Measurements from ENCODE around the gene NOS3. TPM values are rescaled to one million over a fixed set of nuclear protein-coding genes. Genes with fewer than 3 reads are reported as not detected.
A peak's percentile ranks its signal among the peaks of the same experiment; 100 is the strongest.

NOS3 gene
- total RNA-seq, 1 donor from 2014 or later, result 0.22 TPM

DNA sequence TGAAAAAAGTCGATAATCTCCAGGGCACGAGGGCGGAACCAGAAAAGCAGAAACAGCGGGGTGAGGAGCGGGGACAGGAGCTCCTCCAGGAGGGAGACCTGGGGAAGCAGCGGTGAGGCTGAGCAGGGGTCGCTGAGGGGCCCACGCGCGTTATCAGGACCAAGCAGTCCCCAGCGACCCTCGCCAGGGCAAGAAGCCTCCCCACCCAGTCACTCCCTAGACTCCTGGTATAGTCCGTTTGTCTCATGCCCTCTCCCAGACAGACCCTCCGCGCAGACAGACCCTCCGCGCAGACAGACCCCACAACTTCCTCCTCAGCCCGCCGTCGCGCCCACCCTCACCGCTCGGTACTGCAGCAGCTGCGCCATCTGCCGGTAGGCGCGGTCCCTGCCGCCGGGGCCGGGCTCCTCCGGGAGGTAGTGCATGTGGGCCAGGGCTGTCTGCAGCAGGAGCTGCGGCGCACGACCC is 27.2 kb downstream of the NOS3 start:
- no peak overlapping the region for H3K27ac Mint-ChIP-seq
- peaks cover 45% of the 10 kb centered on the region for H3K4me1 Mint-ChIP-seq
- H3K36me3 Mint-ChIP-seq (ENCODE audit: low read depth), result no peaks in the 10 kb centered on the region
- no peaks in the 10 kb centered on the region for H3K9me3 Mint-ChIP-seq
- peak; percentile 83 for DNase-seq
- H3K27me3 Mint-ChIP-seq, result peaks cover 32% of the 10 kb centered on the region
- ATAC-seq (ENCODE audit: low read depth), result peak; percentile 72
- intact Hi-C loops (cut with micrococcal nuclease), result loop anchor here (1.0 to 2.0 kb wide), 7 partner anchors 10 to 120 kb away; partner anchors contain the start of genes ABCB8, FASTK and SLC4A2
- TF ChIP-seq, protein P1, sequence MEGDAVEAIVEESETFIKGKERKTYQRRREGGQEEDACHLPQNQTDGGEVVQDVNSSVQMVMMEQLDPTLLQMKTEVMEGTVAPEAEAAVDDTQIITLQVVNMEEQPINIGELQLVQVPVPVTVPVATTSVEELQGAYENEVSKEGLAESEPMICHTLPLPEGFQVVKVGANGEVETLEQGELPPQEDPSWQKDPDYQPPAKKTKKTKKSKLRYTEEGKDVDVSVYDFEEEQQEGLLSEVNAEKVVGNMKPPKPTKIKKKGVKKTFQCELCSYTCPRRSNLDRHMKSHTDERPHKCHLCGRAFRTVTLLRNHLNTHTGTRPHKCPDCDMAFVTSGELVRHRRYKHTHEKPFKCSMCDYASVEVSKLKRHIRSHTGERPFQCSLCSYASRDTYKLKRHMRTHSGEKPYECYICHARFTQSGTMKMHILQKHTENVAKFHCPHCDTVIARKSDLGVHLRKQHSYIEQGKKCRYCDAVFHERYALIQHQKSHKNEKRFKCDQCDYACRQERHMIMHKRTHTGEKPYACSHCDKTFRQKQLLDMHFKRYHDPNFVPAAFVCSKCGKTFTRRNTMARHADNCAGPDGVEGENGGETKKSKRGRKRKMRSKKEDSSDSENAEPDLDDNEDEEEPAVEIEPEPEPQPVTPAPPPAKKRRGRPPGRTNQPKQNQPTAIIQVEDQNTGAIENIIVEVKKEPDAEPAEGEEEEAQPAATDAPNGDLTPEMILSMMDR (IDR thresholded peaks at IDR 0.05), result peak; percentile 78
- CTCF ChIA-PET, result interaction anchor here (1.1 to 4.2 kb wide), 9 partner anchors 9 to 120 kb away, joined by 3 to 25 read pairs (median 5); partner anchors contain the start of gene ABCB8
- H3K4me3 Mint-ChIP-seq, result peak overlapping the region; percentile 85
- POLR2A ChIA-PET, result interaction anchor here (1.4 to 2.1 kb wide), 2 partner anchors 10 to 14 kb away, joined by 4 to 21 read pairs; partner anchors contain the start of gene ABCB8

DNA sequence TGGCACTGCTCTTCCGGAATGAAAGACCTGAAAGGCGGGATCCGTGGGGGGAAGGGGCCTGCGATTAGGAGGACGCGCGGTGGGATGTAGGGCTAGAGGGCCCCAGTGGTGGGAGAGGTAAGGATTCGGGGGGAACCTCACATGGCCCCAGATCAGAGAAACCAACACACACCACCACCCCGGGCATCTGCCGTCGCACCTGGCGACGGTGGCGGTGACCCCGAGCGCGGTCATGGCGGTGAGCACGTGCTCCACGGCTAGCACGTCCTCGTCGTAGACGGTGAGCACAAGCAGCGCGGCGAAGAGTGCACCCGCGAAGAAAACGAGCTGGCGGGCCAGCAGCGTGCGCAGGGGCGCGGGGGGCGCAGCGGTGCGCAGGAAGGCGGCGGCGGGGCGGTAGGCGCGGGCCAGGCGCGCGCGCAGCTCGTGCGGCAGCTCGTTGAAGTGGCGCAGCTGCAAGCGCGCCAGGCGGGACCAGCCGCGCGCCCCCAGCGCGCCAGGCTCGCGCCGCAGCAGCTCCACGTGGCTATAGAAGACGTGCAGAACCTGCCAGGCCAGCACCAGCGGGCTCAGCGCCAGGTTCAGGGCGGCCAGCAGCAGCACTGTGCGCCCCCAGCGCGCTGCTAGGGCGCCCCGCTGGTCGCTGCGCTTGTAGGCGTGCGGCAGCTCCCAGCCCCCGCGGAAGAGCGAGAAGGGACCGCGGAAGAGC is 27.8 kb downstream of the NOS3 start:
- Mint-ChIP-seq H3K36me3 (ENCODE audit: low read depth) (no peaks in the 10 kb centered on the region), H3K27me3 (peaks cover 35% of the 10 kb centered on the region), H3K27ac (no peak overlapping the region), H3K4me1 (peaks cover 44% of the 10 kb centered on the region), H3K9me3 (no peaks in the 10 kb centered on the region), H3K4me3 (peak overlapping the region; percentile 85)
- intact Hi-C loops (cut with micrococcal nuclease), result loop anchor here (1.0 to 2.0 kb wide), 7 partner anchors 10 to 120 kb away; partner anchors contain the start of genes ABCB8, FASTK and SLC4A2
- ChIA-PET POLR2A (interaction anchor here (0.8 to 2.1 kb wide), 3 partner anchors 10 to 44 kb away, joined by 4 to 21 read pairs (median 4); partner anchors contain the start of gene ABCB8), CTCF (interaction anchor here (0.9 to 4.2 kb wide), 10 partner anchors 8 to 121 kb away, joined by 3 to 25 read pairs (median 4); partner anchors contain the start of gene ABCB8)
- DNase-seq (peak; percentile 36), ATAC-seq (ENCODE audit: low read depth) (peak; percentile 20)
- TF ChIP-seq, protein P1 (IDR thresholded peaks at IDR 0.05), result peak; percentile 7

DNA sequence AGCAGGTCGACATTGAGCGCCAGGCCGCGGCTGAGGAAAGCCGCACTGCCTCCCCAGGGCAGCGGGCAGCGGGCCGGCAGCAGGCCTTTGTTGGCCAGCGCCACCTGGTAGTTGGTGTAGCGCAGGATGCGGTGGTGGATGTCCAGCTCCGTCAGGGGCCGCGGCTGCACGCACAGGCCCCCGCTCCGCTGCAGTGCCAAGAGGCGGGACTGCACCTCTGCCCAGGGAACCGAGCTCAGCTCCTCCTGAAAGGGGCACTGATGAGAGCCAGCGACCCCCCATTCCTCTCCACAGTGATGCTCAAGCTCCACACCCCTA is 28.3 kb downstream of the NOS3 start:
- Mint-ChIP-seq H3K4me3 (peak overlapping the region; percentile 41), H3K4me1 (peaks cover 39% of the 10 kb centered on the region), H3K27ac (no peak overlapping the region), H3K27me3 (peaks cover 35% of the 10 kb centered on the region), H3K9me3 (no peaks in the 10 kb centered on the region), H3K36me3 (ENCODE audit: low read depth) (no peaks in the 10 kb centered on the region)
- ChIA-PET CTCF (interaction anchor here (0.9 to 4.2 kb wide), 8 partner anchors 8 to 121 kb away, joined by 3 to 25 read pairs (median 4); partner anchors contain the start of gene ABCB8), POLR2A (interaction anchor here (0.8 to 2.1 kb wide), 3 partner anchors 9 to 44 kb away, joined by 4 to 21 read pairs (median 4); partner anchors contain the start of gene ABCB8)
- TF ChIP-seq, protein P1 (IDR thresholded peaks at IDR 0.05), result no peak
- intact Hi-C loops (cut with micrococcal nuclease), result loop anchor here (2.0 kb wide), 3 partner anchors 40 to 62 kb away; partner anchors contain the start of genes FASTK and SLC4A2
- ATAC-seq (ENCODE audit: low read depth) (no peak), DNase-seq (no peak)

DNA sequence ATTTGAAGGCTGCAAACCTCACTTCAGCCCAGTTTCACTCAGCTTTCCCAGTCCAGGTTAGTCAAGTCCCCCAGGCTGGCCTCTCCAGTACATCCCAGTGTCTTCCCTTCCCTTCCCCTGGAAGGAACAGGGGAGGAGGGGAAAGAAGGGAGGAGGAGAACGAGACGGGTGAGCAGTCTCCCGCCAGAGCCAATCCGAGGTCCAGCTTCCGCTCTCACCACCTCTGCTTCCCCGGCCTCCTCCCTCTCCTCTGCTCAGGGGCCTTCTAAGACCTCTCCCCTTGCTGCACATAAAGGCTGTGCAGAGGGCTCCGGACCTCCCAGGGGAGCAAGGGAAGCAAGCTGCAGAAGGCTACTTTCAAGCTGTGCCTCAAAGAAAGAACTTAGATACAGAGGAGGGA is 29.4 kb downstream of the NOS3 start:
- no peak for ATAC-seq (ENCODE audit: low read depth)
- POLR2A ChIA-PET, result no interaction called here
- DNase-seq, result no peak
- peaks cover 38% of the 10 kb centered on the region for H3K27me3 Mint-ChIP-seq
- no peak overlapping the region for H3K27ac Mint-ChIP-seq
- CTCF ChIA-PET, result interaction anchor here (0.9 kb wide), 1 partner anchor 122 kb away, joined by 3 read pairs; no protein-coding TSS in a partner anchor
- peak overlapping the region; percentile 11 for H3K4me3 Mint-ChIP-seq
- no peaks in the 10 kb centered on the region for H3K36me3 Mint-ChIP-seq (ENCODE audit: low read depth)
- H3K9me3 Mint-ChIP-seq, result no peaks in the 10 kb centered on the region
- H3K4me1 Mint-ChIP-seq, result peaks cover 27% of the 10 kb centered on the region
- intact Hi-C loops (cut with micrococcal nuclease), result no loop called here
- TF ChIP-seq, protein P1 (IDR thresholded peaks at IDR 0.05), result no peak

DNA sequence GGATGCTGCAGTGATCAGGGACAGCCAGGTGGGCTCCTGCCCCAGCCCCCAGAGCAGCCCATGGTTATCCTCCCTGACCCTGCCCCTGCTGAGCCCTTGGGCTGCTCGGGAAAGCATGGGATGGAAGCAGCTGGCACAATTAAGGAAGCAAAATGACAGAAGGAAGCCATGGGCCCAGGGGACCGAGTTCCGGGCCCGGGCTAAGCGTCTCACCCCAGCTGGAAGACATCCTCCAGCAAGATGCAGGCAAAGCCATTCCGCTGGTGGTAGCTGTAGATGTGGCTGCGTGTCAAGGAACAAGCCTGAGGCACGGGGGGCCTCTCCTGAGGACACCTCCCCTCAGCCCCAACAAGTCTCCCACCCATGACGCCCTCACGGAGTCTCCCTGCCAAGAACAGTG is 32.4 kb downstream of the NOS3 start:
- DNase-seq, result no peak
- TF ChIP-seq, protein P1 (IDR thresholded peaks at IDR 0.05), result no peak
- H3K36me3 Mint-ChIP-seq (ENCODE audit: low read depth), result peaks cover under 1% of the 10 kb centered on the region
- peaks cover 21% of the 10 kb centered on the region for H3K4me1 Mint-ChIP-seq
- no peak overlapping the region for H3K27ac Mint-ChIP-seq
- intact Hi-C loops (cut with micrococcal nuclease), result no loop called here
- H3K9me3 Mint-ChIP-seq, result no peaks in the 10 kb centered on the region
- H3K4me3 Mint-ChIP-seq, result no peak overlapping the region
- POLR2A ChIA-PET, result no interaction called here
- CTCF ChIA-PET, result no interaction called here
- no peak for ATAC-seq (ENCODE audit: low read depth)
- peaks cover 44% of the 10 kb centered on the region for H3K27me3 Mint-ChIP-seq
